GM21619 (cell line): Measurements from ENCODE around the gene OR52I2.

ENCODE experiments used
- ATAC-seq: cut with Tn5 transposase; IDR thresholded peaks from one replicate; pipeline ENCODE4 v1.9.1; 2021; ENCODE audit not compliant: unreplicated experiment

The OR52I2 gene

DNA sequence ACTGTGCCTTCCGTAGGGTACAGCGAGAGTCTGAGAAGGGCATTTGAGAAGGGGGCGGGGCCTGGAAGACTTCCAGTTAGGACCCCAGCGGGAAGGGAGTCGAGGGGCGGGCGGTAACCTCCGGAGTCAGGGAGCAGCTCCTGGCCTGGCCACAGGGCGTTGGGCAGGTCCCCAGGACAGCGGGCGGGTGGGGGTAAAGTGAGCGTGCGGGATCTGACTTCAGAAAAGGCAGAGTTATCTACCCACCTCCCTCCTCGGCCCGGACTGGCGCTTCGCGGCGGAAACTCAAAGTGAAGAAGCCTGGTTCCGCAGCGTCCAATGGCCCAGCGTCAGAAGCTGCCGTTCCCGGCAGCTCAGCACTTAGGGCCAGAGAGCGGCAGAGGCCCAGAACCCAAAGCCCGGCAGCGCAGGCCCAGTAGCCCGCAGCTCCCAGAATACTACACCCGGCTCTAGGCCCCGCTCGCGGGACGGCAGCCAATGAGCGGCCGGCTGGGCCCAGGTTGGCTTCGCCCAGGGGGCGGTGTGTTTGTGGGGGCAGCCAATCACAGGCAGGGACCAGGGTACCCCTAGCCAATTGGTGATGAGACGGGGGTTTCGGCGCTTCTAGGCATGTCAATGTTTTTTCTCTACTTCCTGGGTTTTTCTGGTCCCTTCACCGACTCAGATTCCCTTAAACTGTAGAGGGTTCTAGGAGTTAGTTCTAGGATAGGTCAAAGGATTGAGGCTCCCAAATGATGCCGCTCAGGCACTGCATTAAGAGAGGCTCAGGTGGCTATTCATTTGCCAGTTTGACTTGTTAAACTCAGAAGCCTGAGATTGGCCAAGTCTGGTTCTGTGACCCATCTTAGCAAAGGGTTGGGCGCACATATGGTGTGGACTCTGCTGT lies 26.5 kb downstream of the OR52I2 start, which contains the start of gene TRIM68:
TSS of gene TRIM68 (minus strand) at position 451 of the 886 bp plus-strand sequence. CDS start 2,727 bp downstream, outside the sequence.
- peak; percentile 99 for ATAC-seq

DNA sequence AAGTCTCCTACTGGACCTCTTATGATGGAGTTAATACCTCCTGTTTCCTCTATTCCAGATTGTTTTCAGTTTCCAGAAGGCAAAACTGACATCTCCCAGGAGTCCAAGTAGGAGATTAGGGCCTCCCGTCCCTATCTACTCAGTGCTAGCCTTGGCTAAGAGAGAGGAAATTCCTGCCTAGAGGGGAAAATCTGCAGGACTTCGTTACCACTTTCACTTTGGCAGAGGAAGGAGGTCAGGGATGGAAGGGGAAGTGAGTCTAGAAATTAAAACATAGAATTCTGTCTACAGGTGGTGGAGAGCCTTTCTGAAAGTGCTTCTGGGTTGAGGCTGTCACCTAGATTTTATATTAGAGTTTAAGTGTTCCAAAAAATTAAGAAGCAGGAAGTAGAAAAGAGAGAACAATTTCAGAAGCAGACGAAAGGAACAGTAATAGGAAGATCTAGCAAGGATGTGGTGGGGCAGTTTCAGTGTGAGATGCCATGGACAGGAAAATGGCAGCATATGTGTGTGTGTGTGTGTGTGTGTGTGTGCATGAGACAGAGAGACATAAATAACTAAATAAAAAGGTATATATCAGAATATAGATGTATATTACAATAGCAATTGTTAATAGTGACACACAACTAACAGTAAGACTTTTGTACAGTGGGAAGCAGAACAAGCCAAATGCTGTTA lies 28.9 kb downstream of the OR52I2 start:
- ATAC-seq: no peak

DNA sequence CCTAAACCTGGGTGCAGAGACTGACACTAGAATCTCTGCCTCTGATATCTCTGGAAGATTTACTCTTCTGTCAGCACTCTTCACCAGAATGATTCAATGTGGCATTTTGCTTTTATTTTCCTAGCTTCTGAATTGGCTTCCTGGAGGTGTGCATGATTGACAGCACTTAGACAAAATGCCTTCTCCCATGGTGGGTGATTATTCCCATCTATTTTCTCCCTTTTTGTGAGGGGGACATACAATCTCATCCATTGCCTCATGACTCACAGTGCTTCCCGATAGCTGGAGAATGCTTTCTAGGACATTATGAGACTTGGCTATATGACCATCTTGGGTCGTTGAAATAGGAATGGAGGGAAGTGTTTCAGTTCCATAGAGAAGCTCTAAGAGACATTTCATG lies 30.4 kb downstream of the OR52I2 start:
- no peak for ATAC-seq

DNA sequence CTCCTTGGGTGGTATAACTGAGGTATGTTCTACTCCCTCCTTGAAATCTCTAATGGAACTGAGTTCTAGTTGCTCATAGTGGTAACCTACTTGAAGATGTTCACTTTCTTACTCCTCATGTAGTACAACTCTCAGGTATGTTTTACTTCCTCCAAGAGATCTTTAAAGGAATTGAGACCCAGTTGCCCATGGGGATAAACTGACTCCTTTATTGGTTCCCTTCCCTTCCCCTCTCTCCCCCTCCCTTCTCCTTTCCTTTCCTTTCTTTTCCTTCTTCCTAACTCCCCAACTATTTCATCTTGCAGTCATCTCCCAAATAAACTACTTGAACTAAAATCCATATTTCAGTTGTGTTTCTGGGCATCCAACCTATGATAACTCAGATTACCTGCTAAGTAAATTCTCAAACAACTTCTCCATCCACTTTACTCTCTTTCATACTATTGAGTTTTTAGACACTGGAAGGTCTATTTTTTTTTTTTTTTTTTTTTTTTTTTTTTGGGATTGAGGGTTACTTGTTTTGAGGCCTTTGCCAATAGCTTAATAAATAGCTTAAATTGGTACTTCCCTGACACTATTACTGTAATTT lies 34.4 kb downstream of the OR52I2 start:
- no peak for ATAC-seq

DNA sequence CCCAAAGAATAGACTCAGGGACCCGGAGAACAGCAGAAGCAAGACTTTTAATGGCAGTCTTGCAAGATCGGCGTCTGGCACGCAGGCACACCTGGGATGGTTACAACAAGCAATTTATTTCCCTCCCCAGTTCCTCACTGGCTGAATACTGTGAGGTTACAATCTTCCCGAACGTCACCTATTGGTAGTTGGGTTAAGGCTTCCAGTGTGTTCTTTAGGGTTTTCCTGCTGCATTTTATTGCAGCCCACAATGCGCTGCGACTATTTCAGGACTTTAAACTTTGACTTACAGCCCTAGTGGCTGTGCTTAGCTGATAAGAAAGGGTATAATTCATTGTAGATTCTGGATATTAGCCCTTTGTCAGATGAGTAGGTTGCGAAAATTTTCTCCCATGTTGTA lies 38.0 kb downstream of the OR52I2 start:
- no peak for ATAC-seq

DNA sequence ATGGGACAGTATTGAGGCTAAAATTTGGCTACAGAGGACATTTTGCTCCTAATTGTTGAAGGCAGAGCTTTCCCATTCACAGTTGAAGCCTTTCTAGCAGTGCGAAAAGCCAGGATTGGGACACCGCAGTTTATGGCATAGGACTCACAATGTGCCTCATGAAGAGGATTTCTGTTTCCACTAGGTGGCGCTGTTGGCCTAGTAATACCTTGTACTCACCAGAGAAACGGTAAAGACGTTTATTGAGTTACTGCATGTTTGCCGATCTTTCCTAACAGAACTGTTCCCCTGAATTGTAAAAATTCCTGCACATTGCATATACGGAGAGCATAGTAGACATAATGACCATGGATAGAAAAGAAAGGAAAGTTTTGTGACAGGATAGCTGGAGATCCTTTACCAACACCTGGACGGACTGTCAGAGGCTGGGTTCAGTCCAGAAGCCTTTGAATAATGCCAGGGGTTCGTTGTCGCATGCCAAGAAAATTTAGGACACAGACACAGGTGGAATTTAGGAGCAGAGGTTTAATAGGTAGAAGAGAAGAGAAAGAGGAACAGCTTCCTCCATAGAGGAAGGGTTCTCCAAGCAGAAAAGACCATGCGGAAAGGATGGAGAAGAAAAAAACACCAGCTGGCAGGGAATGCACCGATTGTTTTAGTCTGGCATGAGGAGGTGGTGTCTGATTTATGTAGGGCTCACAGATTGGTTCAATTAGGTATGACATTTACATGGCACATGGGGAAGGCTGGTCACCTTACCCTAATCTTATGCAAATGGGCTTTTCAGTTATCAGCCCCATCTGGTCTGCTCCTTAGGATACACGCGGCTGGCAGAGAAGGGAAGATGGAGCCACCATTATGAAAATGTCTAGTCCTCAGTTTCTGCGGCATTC lies 44.9 kb downstream of the OR52I2 start:
- no peak for ATAC-seq

DNA sequence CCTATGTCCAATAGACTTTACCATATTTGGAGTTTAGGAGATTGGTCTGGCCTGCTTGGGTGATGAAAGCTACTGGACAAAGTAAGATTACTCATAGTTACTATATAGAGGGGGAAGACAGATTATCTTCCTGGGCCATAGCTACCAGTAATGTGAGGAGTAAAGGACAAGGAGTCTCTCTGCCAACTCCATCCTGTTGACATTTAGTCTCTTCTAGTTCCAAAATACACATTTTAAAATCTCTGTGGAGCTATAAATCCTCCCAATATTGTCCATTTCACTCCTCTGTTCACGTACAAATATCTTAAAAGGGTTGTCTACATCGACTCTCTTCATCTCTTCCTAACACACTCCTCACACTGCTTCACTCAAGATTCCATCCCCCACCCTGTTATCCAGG lies 54.6 kb downstream of the OR52I2 start:
- ATAC-seq: no peak

DNA sequence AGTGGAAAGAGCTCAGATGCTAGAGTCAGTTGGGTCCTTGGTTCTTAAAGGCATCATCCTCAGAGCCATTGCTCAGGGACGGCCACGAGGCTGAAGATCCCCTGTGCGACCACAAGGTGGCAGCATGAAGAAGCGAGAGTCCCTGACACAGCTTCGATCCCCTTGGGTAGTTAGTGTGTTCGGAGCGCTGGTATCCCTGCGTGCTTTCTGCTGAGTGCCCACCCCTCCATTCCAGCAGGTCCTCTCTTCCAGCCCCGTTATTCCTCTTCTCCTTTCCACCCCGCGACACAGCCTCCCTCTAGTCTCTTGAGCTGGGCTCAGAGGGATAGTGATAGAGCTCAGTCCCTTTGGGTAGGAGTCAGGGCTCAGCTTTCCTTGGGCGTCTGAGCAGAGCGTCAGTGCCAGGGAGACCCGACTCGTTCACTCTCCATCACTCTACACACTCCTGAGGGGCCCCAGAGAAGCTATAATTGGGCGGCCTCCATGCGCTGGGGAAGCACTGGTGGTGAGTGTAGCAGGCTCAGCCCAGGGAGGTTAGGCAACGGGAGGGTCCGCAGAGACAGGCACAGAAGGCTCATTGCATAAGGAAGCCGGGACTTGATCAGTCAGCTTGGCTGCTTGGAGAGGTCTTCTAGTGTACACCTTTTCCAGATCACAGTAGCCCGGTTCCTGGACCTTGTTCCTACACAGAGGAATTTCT lies 55.6 kb downstream of the OR52I2 start, which contains the start of gene OR51D1:
TSS of gene OR51D1 (plus strand) at position 516 of the 700 bp plus-strand sequence. CDS start 2,314 bp downstream, outside the sequence.
- peak; percentile 96 for ATAC-seq

DNA sequence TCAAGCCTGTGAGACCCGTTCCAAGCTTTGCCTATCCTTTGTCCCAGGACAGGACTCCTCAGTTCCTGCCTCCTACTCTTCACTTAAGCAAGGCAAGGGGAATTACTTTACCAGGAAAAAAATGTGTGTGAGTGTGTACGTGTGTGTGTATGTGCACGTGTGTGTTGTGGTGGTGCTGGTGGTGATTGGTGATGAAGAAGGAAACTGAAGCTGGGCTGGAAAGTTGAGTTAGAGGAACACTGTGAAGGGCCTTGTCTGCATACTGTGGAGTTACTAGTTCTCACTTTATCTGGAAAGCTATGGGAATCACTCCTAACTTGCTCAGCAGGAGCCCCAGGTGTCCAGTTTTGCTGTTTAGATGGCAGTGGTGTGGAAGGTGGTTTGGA lies 56.1 kb downstream of the OR52I2 start:
- ATAC-seq: no peak

DNA sequence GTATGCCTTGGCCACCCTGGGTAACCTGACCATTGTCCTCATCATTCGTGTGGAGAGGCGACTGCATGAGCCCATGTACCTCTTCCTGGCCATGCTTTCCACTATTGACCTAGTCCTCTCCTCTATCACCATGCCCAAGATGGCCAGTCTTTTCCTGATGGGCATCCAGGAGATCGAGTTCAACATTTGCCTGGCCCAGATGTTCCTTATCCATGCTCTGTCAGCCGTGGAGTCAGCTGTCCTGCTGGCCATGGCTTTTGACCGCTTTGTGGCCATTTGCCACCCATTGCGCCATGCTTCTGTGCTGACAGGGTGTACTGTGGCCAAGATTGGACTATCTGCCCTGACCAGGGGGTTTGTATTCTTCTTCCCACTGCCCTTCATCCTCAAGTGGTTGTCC lies 58.4 kb downstream of the OR52I2 start:
- ATAC-seq: no peak

DNA sequence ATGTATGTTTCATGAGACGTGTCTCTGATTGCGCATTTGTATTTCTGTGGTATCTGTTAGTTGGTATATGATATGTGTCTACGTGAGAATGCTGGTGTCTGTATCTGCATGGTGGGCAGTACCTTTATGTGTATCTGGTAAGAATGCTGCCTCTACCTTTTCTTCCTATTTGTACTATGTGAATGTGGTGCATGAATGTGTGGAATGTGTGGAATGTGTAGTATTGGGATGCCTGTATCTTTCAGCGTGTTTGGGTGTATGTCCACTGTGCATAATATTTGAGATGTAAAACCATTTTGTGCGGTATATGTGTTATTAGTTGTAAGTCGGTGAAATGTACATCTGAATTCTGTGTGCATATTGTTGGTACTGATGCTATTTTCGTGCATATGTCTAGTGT lies 60.0 kb downstream of the OR52I2 start:
- no peak for ATAC-seq

DNA sequence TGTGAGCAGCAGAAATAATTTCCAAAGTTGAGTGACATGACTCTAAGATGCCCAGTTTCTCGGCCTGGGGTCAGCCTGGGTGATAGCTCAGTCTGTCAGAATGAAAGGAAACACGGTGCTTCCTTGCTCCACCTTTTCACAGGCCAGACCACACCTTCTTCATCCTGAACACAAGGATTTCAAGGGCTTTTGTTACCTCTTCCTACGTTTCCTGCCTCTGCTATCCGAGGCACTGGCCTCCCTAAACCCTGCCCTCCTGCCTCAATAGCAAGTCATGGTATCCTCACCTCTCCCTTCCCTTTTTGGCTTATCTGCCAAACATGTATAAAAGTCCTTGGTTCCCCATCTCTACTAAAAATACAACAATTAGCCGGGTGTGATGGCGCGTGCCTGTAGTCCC lies 60.5 kb downstream of the OR52I2 start:
- ATAC-seq: no peak
